Measurements from ENCODE around the gene CRX.

DNA sequence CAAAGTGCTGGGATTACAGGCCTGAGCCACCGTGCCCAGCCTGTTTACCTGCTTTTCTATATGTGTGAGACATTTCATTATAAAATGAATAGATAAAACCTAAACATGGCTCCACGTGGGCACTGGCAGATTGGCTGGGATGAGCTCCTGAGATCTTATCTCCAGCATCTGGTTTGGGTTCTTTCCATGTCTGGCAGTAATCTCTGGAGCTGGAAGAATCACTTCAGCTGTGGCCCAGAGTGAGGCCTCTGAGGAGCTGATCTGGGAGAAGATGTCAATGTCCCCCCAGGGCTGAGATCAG lies 69.8 kb downstream of the CRX start:
- TF ChIP-seq EZH2 (IDR thresholded peaks at IDR 0.05; ENCODE audit: insufficient read depth, poor library complexity, severe bottlenecking), result no peak
- TF ChIP-seq EZH2phosphoT487 (IDR thresholded peaks at IDR 0.05; ENCODE audit: insufficient read depth, low read depth), result no peak

All from GM23248 (cell line).